ENCODE results near the gene FBXO11. TPM values are rescaled to one million over a fixed set of nuclear protein-coding genes. Genes with fewer than 3 reads are reported as not detected.

The FBXO11 gene
- total and polyA plus RNA-seq, 10 of the 15 experiments (the other 5 are each of a cell fraction or from before 2014, with no cell fraction given), result 5.9 to 38.9 (median 22.5) TPM

GRCh38 chr2:47907039-47907781, 912 bp upstream of the FBXO11 start (continued):
- no peak; the same call in 1 of the 2 replicates for TF ChIP-seq MTA2 (IDR thresholded peaks at IDR 0.05; ENCODE audit: low read depth)
- TF ChIP-seq JUNB (IDR thresholded peaks at IDR 0.05), result peak; percentile 70; the same call in 1 of the 2 replicates
- no peak for TF ChIP-seq CHD4 (IDR thresholded peaks at IDR 0.05)
- no peak for TF ChIP-seq NFXL1 (IDR thresholded peaks at IDR 0.05; ENCODE audit: borderline replicate concordance)
- peak; percentile 60; the same call in 1 of the 2 replicates for TF ChIP-seq MLLT1 (IDR thresholded peaks at IDR 0.05)
- TF ChIP-seq PKNOX1 (IDR thresholded peaks at IDR 0.05), result no peak
- no peak for TF ChIP-seq CHD1 (IDR thresholded peaks at IDR 0.05; ENCODE audit: low read depth, low read length)
- no peak for TF ChIP-seq EZH2 (IDR thresholded peaks at IDR 0.05; ENCODE audit: borderline replicate concordance, control insufficient read depth, low read depth, low read length)
- no peak for TF ChIP-seq FOS (IDR thresholded peaks at IDR 0.05; ENCODE audit: borderline replicate concordance, extremely low read depth, insufficient read length)

All from GM12878 (cell line).